Measurements from ENCODE around the gene MRPS33.
"Not testable (repeated sequence)": the region's sequence is repeated elsewhere in the genome, so short reads cannot be mapped to it uniquely, and the experiment has no call there.

Gene MRPS33

GRCh38 chr7:141012044-141012685 is 2.6 kb downstream of the MRPS33 start:
- peak; percentile 59 for DNase-seq

DNA sequence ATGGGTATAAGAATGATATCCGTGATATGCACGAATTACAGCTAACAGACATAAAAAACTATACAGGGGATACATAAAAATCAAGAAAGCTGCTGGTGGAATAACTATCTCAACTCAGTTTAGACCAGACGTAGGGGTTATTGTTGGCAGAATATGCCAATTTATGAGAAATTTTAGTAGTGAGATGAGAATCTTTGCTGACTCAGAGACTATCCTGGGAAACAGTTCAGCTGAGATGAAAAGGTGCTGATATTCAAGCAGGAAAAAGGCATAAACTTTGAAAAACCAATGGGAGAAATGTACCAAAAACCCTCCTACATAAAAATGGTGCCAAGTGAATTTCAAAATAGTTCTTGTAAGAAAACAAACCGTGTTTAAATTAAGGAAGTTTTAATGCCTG is 3.3 kb downstream of the MRPS33 start:
- DNase-seq: no peak

DNA sequence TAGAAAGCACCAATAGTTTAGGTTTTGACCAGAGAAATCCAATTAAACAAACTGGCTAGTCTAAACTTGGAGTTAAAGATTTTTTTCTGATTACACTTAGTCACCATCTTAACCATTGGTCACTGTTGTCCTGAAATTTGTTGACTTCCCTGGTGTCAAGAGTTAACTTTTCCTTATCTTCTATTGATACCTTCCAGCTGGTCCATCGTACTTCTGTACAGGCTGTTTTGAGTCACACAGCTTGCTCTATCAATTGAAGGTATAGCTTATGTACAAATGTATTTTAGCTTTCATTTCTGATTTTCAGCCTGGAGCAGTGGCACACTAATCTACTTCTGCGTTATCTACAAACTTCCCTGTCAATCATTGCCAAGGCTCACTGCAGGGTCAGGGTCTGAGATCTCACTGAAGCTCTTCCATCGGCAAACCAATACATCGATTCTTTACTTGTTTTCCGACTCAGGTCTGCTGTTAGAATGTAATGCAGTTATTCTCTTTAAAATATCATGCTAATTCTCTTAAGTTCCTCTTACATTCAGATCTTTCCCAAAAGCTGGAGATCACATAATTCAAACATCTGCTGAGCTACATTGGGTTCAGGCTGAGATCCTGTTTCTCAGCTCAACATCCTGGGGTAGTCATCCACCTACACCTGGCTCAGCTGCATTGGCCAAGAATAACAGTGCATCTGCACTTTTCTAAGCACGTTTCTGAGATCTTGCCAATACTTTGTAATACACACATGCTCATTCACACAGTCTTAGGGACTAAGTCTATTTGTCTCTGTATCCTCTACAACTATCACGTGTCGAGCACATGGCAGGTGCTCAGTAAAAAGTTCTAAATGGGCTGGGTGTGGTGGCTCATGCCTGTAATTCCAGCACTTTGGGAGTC is 11.3 kb downstream of the MRPS33 start:
- no peak for DNase-seq

DNA sequence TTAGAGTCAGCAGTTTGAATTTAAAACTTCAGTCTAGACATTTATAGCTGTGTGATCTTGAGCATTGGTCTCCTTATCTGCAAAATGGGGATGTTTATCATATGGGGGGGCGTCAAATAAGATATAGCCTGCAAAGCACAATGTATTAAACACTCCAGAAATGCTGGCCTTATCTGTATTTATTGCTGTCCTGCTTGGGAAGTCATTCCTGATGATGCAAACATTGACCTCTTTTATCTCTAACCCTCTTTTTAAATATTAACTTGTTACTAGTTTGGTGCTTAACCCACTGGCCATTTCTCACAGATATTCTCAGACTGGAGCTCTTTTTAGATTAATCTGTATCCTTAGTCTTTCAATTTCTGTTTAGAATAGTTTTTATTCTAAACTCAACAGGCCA is 13.2 kb downstream of the MRPS33 start:
- DNase-seq: no peak

DNA sequence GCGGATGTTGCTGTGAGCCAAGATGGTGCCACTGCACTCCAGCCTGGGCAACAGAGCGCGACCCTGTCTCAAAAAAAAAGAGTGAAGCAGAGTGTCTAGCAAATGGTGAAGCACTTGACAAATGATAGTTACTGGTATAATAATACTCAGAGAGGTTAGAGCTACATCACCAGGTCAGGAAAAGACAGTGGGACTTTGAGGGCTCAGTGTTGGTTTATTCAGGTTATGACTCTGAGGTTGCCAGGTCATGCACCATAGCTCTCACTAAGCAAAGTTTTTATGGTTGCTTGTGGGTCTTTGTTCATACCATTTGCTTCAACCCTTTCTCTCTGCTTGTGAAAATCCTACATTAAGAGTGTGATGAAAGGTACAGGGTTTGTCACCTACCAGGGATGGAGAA is 13.6 kb downstream of the MRPS33 start:
- no peak for DNase-seq

- DNase-seq: no peak
Measured at GRCh38 chr7:140998715-140999114, 16.0 kb downstream of the MRPS33 start.

DNA sequence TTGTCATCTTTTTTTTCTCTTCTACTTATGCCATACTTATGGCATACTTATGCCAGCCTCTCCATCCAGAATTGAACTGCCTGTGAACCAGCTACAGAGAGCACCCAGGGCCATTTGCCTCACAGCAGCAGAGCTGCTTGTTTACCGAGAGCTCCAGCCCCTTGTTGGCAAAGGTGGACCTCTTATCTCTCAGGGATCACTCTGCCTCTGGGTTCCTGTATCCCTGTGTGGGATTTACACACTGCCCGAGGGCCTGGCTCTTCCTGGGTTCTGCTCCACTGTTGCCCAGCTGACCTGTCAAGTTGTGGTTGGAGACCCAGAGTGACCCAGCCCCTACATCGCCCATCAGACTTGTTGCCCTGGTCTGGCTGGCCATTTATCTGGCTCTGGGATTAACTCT is 22.3 kb downstream of the MRPS33 start:
- no peak for DNase-seq

GRCh38 chr7:140990193-140990962 is 24.4 kb downstream of the MRPS33 start:
- no peak for DNase-seq

DNA sequence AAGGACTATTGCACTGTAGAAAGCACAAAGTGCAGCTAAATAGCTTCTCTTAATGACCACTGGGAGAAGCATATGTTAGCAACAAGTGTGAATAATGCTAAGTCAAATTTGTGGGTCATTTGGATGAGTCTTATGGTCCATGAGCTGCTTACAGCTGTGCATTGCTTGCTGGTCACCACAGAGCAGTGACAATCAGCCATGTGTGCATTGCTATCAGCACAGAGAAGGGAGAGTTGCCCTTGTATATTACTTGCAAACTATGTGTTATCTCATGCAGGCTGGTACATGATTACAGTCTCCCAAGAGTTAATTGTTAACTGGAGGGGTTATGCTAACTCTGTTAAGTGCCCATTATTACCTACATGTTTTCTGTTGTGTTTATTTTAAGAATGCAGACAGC is 25.7 kb downstream of the MRPS33 start:
- DNase-seq: no peak

DNA sequence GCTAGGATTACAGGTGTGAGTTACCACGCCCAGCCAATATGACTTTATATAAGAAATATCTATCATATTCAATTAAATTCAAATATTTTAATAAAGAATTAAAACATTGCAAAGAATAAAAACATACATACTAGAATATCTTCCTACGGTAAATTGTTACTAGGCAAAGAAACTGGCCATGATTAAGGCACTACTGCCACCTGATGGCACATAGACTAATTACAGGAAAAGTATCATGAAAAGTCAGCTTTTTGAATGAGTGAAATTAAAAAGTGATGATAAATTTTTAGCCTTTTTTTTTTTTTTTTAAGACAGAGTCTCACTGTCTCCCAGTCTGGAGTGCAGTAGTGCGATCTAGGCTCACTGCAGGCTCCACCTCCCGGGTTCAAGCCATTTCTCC is 30.9 kb downstream of the MRPS33 start:
- no peak for DNase-seq

DNA sequence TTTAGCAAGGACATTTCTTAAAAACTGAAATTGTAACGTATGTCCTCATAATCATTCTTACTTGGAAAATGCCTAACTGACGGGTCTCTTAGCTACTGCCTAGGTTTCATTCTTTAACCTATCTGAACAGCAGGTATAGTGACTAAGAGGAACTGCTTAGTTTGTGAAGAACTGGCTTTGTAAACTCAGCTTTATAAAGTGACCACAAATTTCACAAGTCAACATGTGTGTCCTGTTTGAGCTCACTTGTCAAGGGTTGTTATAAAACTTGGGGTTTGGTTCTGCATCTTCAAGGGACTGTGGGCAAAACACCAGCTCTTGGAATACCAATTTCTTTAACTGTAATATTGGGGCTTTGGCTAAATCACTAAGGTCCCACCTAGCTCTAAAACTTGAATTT is 32.2 kb downstream of the MRPS33 start:
- no peak for DNase-seq

DNA sequence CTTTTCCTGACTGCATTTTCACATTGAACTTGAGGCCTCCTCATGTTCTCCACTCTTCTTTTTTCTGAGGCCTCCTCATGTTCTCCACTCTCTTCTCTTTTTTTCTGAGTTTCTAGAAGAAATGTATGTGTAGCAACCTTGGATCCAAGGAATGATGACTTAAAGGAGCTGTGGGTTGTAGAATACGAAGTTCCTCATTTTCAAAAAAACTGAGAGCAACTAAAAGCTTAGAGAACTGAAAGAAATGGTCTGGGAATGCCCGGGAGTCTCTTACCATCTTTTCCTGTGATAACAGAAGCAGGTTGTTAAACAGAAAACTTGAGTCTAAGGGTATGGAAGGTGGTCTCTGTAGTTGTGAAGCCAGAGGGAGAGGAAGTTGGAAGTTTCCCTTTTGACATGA is 32.8 kb downstream of the MRPS33 start:
- DNase-seq: no peak

DNA sequence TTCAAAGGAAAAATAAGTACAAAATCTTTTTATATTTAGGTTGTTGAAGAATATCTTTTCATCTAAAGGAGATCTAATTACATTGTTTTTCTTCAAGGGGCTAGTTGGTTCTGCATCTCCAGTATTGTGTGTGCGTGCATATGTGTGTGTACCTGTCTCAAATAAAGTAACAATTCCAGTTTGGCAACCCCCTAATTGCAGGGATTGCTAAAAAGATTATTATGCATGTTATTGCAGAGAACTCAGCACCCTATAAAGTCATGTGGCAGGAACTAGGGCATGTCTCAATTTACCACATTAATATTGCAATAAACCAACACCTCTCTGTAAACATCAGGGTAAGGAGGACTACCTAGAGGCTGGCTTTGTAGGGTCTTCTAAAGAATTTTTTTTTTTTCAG is 37.0 kb downstream of the MRPS33 start:
- DNase-seq: no peak

GRCh38 chr7:140972876-140973829 is 41.6 kb downstream of the MRPS33 start:
- no peak for DNase-seq

DNA sequence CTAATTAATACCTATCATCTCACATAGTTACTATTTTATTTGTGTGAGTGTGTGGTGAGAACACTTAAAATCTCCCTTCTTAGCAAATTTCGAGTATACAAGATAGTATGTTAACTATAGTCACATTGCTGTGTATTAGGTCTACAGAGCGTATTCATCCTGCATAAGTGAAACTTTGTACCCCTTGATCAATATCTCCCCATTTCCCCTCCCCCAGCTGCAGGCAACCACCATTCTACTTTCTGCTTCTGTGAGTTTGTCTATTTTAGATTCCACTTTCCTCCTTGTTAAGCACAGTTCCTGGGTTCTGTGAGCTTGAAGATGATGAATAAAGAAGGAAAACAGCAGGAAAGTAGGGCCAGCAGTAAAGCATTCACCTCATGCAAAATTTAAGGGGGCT is 42.4 kb downstream of the MRPS33 start:
- no peak for DNase-seq

DNA sequence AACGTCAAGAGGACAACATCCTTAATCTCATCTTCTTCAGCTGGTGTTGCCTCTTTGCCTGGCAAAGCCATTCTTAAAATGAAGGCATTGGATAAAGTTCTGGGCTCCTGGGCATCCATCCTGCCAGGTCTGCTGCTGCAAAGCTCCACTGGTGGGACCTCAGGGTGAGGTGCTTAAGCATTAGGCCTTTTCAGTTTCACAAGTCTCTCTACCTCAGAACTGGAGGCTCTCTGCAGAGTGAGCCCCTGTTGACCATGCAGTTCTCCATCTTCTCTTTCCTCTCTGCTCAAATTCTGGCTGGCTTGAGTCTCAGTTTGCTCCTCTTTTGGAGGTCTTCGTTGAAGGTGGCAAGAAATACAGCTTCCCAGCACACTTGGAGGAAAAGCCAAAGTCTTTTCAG is 47.3 kb downstream of the MRPS33 start:
- no peak for DNase-seq

GRCh38 chr7:140966561-140967233 is 48.1 kb downstream of the MRPS33 start:
- DNase-seq: no peak

GRCh38 chr7:140961117-140961516 is 53.6 kb downstream of the MRPS33 start:
- DNase-seq: no peak

DNA sequence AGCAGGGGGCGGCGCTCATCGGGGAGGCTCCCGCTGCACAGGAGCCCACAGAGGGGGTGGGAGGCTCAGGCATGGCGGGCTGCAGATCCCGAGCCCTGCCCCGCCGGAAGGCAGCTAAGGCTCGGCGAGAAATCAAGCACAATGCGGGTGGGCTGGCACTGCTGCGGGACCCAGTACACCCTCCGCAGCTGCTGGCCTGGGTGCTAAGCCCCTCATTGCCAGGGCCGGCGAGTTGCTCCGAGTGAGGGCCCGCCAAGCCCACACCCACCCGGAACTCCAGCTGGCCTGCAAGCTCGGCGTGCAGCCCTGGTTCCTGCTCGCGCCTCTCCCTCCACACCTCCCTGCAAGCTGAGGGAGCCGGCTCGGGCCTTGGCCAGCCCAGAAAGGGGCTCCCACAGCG is 57.8 kb downstream of the MRPS33 start:
- not testable (repeated sequence) for DNase-seq

Measured in stimulated activated CD4-positive, alpha-beta T cell treated with anti-CD3 and anti-CD28 coated beads, Interleukin-12 subunit alpha, Interleukin-12 subunit beta, amount 100 ng/mL, for 4 hours (primary cell).